Measurements from ENCODE around the gene ERG. TPM values are rescaled to one million over a fixed set of nuclear protein-coding genes. Genes with fewer than 3 reads are reported as not detected.

Gene ERG
- total and polyA plus RNA-seq, 9 of the 15 experiments (the other 6 are each of a cell fraction or from before 2014, with no cell fraction given), result 0.06 TPM; not detected in 8

GRCh38 chr21:38531039-38531541 is 32.8 kb upstream of the ERG start (continued):
- TF ChIP-seq ZBTB26 (CRISPR knock-in tag; IDR thresholded peaks at IDR 0.05), result no peak

GRCh38 chr21:38527737-38528136 is 29.5 kb upstream of the ERG start:
- peaks cover 23 to 33% of the 10 kb centered on the region in 2 experiments for H3K27me3 ChIP-seq (ENCODE audit: control insufficient read depth in 2 of 2, insufficient read depth in 2 of 2, low read length in 2 of 2)
- no peaks in the 10 kb centered on the region for H3K36me3 ChIP-seq (ENCODE audit: control insufficient read depth, insufficient read depth, low read length)
- no peak overlapping the region for H3K4me2 ChIP-seq (ENCODE audit: insufficient read depth, low read length)
- peaks cover 5% of the 10 kb centered on the region; the same call in 1 of the 2 replicates for H4K20me1 ChIP-seq (replicated peaks; ENCODE audit: control insufficient read depth, insufficient read depth, low read length)
- DNase-seq (ENCODE audit: extremely low read depth in 1 of 4, low spot score in 3 of 4) (no peak), FAIRE-seq (no peak), ATAC-seq (no peak)
- in situ Hi-C loops (cut with MboI) (no loop called here), intact Hi-C loops (cut with micrococcal nuclease) (no loop called here)
- no peaks in the 10 kb centered on the region for H3K79me2 ChIP-seq (ENCODE audit: control insufficient read depth, insufficient read depth, low read length)
- WGBS (ENCODE audit: insufficient coverage, low coverage, missing lambda C conversion rate), result 0% methylated on average over 8 of the region's 8 CpGs
- H3K9me1 ChIP-seq (ENCODE audit: control insufficient read depth, insufficient read depth, low read length), result no peaks in the 10 kb centered on the region
- H3K27ac ChIP-seq (ENCODE audit: extremely low read depth, low read depth, low read length), result no peak overlapping the region
- no peak overlapping the region for H3K4me3 ChIP-seq
- H3K4me1 ChIP-seq (replicated peaks in 1 of 2; ENCODE audit: control insufficient read depth in 2 of 2, insufficient read depth in 2 of 2, low read length in 2 of 2), result no peaks in the 10 kb centered on the region
- ChIA-PET CTCF (ENCODE audit: low intra/inter-chr PET ratio) (no interaction called here), POLR2A (interaction anchor here (0.6 to 1.3 kb wide), 2 partner anchors 15 to 815 kb away, joined by 3 read pairs; no protein-coding TSS in a partner anchor)
- no peak overlapping the region for H2AFZ ChIP-seq (ENCODE audit: low read depth, low read length)
- H3K9ac ChIP-seq (ENCODE audit: insufficient read depth in 1 of 2, low read depth in 2 of 2, low read length in 2 of 2), result no peak overlapping the region
- BruUV-seq (replicated peaks), result no TSS peak
- TF ChIP-seq RBM25 (IDR thresholded peaks at IDR 0.05; ENCODE audit: low read depth, low read length, severe bottlenecking) (no peak), ZNF395 (CRISPR knock-in tag; IDR thresholded peaks at IDR 0.05) (no peak), SLC30A9 (CRISPR knock-in tag; IDR thresholded peaks at IDR 0.05) (no peak), BDP1 (IDR thresholded peaks at IDR 0.05; ENCODE audit: insufficient read depth, insufficient read length) (no peak), ZBTB49 (CRISPR knock-in tag; IDR thresholded peaks at IDR 0.05; ENCODE audit: borderline replicate concordance) (no peak), POLR3G (IDR thresholded peaks at IDR 0.05; ENCODE audit: extremely low read depth, insufficient read length, insufficient replicate concordance) (no peak), MITF (IDR thresholded peaks at IDR 0.05) (no peak)
- H3K9me3 ChIP-seq (replicated peaks; ENCODE audit: control insufficient read depth, insufficient read depth, low read depth, low read length), result no peaks in the 10 kb centered on the region
